HG03378 (cell line): Measurements from ENCODE around the gene PRSS36.
"Not testable (repeated sequence)": the region's sequence is repeated elsewhere in the genome, so short reads cannot be mapped to it uniquely, and the experiment has no call there.

ENCODE experiments used
- ATAC-seq: cut with Tn5 transposase; IDR thresholded peaks from one replicate; pipeline ENCODE4 v1.9.1; 2021; ENCODE audit warnings: mild to moderate bottlenecking, moderate library complexity; ENCODE audit not compliant: unreplicated experiment

The PRSS36 gene

GRCh38 chr16:31106509-31107464, 43.1 kb downstream of the PRSS36 start:
- ATAC-seq, result no peak

GRCh38 chr16:31105677-31106213, 44.1 kb downstream of the PRSS36 start:
- peak; percentile 46 for ATAC-seq

- not testable (repeated sequence) for ATAC-seq
Measured at GRCh38 chr16:31100876-31101641, 48.8 kb downstream of the PRSS36 start.

- ATAC-seq, result no peak
Measured at GRCh38 chr16:31099860-31100638, 49.8 kb downstream of the PRSS36 start.

GRCh38 chr16:31094424-31095120, 55.3 kb downstream of the PRSS36 start, which contains the start of gene VKORC1:
Gene VKORC1, minus strand, starts transcription at chr16:31094797. Its CDS starts 68 bp downstream, at chr16:31094729.
- peak; percentile 78 for ATAC-seq

GRCh38 chr16:31094088-31094423, 55.8 kb downstream of the PRSS36 start:
- peak; percentile 5 for ATAC-seq

GRCh38 chr16:31093132-31093703, 56.6 kb downstream of the PRSS36 start:
- no peak for ATAC-seq

GRCh38 chr16:31092330-31092729, 57.5 kb downstream of the PRSS36 start:
- ATAC-seq, result no peak

- ATAC-seq, result no peak
Measured at GRCh38 chr16:31090540-31090939, 59.3 kb downstream of the PRSS36 start.

- no peak for ATAC-seq
Measured at GRCh38 chr16:31089199-31089598, 60.7 kb downstream of the PRSS36 start.
